22Rv1 (cell line): ENCODE data around the gene IER5.

Experiments
- CTCF ChIP-seq: fragments of 450-650 bp; IDR thresholded peaks from 2 replicates; pipeline ENCODE4 v1.5.1; 2017; ENCODE audit warnings: mild to moderate bottlenecking
- ZFX ChIP-seq: fragments of 450-650 bp; IDR thresholded peaks from 2 replicates; pipeline ENCODE4 v1.6.1; 2017; ENCODE audit warnings: antibody characterized with exemption, borderline replicate concordance

- TF ChIP-seq CTCF (no peak), ZFX (no peak)
These were observed 11.8 kb downstream of the IER5 start for GRCh38 chr1:181100015-181100905.
